ENCODE data around the gene IFFO2.
A peak's percentile ranks its signal among the peaks of the same experiment; 100 is the strongest.
"Not testable (repeated sequence)": the region's sequence is repeated elsewhere in the genome, so short reads cannot be mapped to it uniquely, and the experiment has no call there.

Gene IFFO2

DNA sequence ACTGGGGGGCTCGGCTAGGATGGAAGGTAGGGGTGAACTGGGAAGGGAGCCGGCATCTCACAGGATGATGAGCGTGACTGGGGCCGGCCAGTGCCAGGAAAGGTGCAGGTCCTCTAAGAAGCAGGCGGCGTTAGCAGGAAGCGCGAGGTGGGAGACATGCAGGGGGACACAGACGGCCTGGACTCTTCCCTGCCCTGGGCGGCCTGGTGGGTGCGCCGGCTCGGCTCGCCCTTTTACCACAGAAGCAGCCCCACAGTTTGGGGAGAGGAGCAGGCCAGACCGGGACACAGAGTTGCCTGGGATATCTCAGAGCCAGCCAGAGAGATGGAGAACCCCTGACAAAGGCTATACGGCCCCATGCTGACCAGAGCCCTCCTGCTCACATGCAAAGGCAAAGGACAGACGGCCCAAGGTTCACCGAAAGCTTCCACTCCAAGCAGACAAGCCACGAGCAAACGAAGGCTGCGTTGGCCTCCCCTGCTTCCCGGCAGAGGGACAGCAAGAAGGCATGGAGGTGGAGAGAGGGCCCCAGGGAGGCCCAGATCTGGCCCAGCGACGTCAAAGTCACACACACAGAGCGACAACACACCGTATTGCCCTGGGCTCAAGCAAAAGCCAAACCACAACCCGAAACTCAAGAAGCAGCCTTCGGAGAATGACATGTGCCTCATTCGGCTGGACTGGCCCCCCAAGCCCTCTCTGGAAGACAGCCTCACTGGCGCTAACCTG is 39.2 kb downstream of the IFFO2 start:
- DNase-seq, result no peak

DNA sequence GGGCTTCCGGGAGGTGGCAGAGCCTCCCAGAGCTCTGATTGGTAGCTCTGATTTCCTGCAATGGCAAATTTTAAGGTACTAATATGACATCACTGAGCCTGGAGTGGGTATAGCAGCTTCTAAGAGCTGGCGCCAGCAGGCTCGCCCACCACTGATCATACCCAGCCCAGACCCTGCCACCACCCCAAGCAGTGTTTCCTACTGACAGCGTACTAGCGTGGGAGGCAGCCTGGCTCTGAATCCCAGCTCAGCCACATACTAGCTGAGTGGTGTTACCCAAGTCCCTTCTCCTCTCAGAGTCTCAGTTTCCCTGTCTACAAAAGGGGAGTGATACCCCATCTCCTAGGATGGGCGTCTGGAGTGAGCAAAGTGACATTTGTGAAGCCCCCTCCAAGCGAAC is 41.1 kb downstream of the IFFO2 start:
- DNase-seq, result no peak

DNA sequence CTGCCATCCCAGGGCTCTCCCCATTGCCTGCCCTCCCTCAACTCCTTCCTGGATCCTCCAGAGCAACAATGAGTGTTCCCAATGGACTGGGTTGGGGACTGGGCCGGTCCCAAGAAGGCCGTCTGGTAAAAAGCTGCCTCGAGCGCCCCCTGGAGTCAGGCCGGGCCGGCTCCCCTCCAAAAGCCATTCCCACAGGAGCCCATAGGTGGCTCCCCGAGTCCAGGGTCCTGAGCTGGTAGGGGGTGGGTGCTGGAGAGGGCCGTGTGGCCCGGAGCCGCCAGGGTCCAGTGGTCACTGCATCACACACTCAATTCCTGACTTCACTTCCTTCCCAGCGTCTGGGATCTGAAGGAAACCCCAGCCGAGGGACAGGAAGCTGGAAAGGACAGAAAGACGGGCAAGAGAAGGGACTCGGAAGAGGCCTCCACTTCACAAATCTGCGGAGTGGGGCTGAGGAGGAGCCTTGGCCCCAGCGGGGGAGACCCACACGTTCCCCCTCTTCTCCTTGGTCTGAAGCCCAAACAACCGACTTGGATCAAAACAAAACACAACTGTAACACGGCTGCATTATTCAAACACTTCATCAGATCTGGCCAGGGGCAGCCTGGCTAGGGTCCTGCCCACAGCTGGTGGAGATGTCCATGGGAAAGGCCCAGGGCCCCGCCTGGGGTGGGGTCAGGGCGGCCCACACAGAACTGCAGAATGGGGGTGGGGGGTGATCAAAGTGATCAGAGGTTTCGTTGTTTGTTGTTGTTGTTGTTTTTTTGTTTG is 43.2 kb downstream of the IFFO2 start:
- DNase-seq, result peak; percentile 91

DNA sequence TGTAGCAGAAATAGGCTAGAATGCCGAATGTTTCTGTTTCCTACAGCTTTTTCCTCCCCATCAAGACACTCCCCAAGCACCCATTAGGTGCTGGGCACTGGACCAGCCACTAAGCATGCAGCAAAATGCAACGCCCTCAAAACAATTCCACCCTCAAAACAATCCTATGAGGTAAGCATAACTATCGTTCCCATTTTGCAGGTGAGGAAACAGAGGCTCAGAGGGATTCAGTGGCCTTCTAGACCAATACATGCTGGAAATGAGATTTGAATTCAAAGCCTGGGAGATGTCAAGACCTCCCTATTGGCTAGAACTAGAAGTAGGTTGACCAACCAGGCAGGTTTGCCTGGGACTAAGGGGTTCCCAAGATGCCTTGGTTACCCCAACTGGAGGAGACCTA is 43.9 kb downstream of the IFFO2 start:
- DNase-seq, result no peak

DNA sequence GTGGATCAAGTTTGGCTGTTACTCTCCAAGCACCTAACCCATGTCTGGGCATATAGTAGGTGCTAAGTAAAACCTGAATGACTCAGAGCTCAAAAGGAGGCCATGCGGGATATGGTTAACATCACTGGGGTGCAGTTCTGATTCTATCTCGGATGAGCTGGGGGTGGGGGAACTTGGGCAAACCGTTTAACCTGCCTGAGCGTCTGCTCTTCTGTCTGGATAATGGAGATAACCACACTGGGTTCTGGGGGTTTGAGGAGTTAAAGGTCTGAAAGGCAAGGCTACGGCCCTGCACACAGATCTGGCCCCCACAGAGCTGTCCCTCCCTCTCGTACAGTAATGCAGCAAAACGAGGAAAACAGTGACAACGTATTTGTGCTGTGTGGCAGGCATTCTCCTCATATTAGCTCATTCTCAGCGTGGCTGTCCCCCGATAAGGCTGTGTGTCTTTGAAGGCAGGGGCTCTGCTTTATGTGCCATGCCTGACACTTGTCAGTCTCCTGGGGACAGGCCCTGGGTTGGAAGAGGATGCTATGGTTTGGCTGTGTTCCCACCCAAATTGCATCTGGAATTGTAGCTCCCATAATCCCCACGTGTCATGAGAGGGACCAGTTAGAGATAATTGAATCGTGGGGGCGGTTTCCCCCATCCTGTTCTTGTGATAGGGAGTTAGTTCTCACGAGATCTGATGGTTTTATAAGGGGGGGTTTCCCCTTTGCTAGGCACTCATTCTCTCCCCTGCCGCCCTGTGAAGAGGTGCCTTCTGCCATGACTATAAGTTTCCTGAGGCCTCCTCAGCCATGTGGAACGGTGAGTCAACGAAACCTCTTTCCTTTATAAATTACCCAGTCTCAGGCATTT is 47.3 kb downstream of the IFFO2 start:
- no peak for DNase-seq

DNA sequence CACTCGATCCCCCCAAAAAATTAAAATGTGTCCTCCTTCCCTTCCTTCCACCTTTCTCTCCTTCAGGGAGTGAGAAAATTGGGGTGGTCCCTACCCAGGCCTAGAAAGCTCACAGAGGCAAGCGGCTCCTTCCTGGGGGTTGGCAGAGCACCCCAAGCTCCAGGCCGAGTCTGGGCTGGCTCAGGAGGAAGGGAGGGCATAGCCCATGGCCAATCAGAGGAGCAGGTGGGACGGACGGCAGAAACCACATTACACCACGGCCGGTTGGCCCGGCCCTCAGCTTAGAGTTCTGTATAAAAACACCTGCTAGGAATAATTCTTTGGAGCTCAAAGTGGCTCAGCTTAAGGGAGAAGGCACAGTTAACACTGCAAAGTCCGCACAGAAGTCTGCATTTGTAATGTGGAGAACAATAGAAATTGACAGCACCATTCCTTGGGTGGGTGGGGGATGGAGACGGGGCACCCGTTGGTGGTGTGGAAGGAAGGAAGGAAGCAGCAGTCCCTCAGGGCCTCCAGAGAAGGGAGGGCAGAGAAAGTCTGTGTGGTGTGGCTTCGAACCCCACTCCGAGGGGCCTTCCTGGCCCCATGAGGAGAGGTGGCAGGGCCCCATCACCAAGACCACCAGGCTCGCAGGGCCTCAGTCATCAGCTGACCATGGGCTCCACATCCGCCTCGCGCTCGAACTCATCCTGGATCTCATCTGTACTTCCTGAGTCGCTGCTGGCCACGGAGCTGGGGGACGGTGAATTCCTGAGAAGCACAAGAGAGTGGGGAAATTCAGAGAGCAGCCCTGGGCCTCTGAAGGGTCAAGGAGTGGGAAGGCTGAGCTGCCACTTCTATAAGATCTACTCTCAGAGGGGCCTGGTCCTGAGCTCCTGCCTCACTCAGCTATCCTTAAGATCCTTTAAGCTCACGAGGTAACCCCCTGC is 48.3 kb downstream of the IFFO2 start:
- DNase-seq, result no peak

DNA sequence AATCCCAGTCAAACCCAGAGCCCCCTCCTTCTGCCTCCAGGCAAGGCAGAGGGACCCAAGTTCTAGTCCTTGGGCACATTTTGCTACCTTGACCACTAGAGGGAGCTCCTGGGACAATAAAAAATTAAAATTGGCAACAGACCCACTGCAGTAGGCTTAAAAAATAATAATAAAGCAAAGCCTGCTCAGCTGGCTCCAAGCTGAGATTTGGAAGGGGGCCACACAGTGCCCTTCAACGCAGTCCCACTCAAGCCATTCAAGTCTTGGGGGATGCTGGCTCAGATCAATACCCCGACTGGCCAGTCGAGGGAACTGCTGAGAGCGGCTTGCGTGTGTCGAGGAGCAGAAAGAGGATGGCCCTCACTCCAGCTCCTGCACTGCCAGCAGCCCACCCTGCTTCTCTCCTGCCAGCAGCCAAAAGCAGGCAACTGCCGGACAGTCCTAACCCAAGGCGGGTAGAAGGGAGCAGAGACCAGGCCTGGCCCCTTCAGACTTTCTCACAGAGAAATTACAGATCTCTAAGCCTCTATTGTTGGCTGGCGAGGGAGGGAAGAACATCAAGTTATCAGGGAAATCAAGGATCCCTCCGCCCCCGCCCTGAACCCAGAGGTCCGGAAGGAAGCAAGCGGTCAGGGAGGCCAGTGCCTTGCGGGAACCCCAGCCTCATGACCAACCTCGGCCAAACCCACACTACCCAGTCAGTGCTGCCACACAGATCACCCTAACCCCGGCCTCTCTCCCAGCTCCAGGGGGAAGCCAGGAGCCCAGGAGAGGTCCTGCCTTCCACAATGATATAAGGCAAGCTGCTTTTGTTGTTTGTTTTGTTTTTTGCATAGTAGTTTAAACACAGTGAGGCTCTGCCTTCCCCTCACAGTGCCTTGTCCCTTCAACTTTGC is 49.2 kb downstream of the IFFO2 start:
- peak; percentile 80 for DNase-seq

DNA sequence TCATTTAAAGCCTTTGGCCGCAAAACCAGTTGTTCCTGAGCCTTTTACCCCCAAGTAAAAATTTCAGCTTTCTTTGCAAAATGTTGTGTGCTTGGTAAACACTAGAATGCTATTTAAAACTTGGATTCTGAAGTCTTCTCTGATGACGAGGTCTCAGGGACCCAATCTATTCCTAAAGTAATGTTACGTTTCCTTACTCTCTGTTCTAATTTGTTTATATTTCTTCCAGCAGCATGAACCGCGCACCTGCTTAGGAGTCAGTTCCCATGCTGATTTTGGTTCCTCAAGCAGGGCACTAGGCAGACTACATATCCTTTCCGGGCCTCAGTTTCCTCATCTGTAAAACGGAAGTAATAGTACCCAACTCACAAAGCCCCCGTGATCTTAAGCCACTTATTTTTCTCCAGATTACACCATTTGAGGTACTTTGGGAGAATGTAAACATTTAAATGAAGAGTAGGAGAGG is 53.2 kb downstream of the IFFO2 start:
- no peak for DNase-seq

DNA sequence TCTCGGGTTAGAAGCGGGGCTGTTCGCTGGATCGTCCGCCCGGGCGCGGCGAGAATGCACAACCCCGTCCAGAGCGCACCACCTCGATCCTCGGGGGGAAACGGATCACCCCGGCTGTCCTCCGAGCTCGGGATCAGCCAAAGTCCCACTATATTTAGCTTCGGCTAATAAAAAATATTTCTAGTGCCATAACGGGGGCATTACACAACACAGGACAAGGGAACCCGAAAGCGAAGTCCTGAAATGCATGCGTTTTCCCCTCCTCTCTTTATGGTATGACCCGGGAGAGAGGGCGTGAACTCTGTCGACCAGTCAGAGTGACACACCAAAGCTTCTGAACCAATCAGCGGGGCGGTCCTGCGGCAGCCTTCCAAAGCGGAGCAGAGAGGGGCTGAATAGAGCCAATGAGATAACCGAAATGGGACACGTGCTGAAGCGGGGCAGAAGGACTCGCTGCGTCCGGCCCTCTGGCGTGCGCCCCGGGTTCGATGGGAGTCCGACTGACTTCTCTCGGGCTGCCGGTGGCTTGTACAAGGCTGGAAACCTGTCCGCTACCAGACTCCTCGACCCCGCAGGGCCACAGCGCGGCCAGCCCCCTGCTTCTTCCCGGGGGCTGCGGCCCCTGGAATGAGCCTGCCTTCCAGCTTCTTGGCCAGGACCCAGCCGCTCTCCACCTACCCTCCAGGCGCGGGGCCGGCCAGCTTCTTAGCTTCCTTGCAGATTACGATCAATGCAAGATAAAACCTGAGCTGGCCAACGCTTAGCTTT is 53.8 kb downstream of the IFFO2 start, which contains the start of gene ALDH4A1:
Gene ALDH4A1, minus strand, starts transcription at position 33 of the 768 bp plus-strand sequence. Its CDS starts 32 bp downstream, at position 1.
- DNase-seq, result peak; percentile 97

DNA sequence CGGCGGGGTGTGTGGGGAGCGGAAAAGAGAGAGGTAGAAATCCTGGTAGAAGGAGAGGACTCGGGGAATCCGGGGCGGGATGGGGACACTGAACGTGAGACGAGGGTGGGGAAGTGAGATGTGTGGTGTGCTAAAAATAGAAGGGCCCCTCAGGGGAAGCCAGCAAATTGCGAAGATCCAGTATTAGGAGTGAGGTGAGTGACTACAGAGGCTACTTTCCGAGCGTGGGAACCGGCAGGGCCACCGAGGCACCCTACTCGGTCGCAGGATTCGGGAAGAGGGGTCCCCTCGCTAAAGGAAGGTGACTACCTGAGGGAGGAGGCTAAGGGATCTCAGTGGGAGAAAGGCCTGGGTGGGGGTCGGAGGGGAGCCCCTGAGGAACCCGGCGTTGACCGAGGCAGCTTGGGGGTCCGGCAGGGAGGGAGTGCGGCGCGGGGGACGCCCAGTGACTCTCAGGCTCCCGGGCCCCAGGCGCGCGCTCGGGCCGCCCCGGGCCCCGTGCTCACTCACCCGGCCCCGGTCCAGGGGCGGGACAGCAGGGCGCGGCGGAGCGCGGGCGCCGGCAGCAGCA is 54.4 kb downstream of the IFFO2 start:
- no peak for DNase-seq

DNA sequence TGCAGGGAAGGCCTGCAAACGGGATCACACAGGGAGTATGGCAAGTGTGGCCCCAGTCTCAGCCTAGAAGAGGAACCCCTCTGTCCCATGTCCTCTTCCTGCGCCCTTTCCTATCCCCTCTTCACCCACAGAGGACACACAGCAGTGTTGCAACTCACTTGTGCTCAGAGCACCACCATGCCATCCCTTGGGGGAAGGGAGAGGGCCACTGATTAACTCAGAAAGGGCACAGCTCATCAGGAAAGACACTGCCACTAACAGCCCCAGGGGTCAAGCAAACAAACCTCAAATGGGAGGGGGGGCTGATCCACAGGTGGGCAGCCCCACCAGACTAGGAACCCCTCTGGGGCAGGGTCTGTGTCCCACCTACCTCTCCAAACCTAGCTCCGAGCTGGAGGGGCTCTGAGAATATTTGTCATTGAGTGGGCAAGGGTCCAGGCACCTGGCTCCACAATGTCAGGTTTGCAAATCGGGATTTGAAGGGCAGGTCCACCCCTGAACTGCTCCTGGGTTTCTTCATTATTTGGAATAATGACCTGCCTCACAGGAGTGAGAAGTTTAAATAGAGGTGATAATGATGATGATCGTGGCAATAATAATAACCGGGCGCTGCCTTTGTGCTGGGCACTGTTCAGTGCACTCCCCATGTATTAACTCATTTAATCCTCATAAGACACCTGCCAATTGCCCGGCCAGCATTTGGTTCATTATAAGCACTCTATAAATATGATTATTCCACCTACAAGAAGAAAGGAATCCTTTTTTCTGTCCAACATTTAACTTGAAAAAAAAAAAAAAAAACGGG is 55.1 kb downstream of the IFFO2 start:
- DNase-seq, result no peak

DNA sequence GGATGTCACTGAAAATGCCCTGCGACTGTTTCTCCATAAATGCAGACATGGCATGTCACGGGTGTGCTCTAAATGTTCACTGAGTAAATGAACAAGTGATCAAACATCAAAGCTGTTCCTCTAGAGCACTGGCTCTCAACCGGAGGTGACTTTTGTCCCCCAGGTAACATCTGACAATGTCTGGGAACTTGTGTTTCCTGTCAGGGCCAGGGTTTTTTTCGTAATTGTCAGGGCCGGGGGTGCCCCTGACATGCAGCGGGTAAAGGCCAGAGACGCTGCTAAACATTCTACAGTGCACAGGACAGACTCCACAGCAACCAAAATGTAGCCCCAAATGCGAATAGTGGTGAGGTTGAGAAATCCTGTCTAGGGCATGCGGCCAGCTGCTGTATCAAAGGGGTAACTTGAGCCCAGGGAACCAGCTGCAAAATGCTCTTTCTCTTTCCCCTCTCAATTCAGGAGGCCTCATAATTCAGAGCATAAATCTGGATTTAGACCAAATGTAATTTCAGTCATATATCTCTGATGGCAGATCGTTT is 56.1 kb downstream of the IFFO2 start:
- no peak for DNase-seq

DNA sequence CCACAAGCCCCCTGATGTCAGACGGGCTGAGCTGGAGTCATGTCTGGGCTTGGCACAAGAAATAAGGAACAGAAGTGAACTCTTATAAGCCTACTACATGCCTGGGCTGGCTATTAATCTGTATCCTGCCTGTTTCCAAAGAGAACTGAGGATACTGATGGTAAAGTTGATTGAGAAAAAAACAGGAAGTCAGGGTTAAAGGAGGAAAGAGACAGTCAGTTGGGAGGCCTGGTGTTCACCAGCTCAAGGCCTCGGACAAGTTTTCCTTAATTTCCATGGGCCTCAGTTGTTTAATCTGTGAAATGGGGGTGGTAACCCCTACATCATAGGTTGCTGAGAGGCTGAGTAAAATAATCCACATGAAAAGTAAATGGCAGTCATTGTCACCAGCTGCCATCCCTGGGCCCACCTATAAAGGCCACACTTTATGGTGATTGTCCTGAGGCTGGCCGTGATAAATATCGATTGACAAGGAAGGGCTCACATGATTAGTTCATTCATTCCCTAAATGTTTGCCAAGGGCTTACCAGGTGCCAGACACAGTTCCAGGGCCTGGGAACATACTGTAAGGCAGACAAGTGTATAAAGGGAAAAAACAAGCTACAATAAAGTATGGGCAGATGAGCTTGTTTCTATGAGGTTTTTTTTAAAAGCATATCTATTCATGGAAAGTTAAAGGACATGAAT is 57.0 kb downstream of the IFFO2 start:
- DNase-seq, result no peak

DNA sequence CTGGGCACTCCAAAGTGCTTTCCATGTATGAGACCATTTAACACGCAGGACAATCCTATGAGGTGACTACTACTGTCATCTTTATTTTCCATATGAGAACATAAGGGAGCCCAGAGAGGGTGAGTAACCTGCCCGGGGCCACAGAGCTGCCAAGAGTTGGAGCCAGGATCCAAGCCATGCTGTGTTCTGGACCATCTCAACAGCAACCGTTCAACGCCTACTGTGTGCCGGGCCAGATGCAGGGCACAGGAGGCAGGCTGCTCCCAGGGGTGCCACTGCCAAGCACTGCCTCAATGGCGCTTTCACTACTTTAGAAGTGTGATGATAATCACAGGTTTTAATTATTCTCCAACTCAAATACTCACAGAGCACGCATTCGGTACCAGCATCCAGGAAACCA is 57.9 kb downstream of the IFFO2 start:
- DNase-seq, result no peak

DNA sequence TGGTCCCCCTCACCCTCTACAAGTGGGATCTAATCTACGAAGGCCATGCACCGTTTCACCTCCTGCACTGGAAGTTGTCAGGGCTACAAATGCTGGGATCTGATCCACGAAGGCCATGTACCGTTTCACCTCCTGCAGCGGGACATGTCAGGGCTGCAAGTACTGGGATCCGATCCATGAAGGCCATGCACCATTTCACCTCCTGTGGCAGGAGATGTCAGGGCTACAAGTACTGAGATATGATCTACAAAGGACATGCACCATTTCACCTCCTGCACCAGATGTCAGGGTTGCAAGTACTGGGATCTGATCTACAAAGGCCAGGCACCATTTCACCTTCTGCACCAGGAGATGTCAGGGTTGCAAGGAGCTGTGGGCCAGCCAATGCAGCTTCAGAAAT is 61.2 kb downstream of the IFFO2 start:
- no peak for DNase-seq

DNA sequence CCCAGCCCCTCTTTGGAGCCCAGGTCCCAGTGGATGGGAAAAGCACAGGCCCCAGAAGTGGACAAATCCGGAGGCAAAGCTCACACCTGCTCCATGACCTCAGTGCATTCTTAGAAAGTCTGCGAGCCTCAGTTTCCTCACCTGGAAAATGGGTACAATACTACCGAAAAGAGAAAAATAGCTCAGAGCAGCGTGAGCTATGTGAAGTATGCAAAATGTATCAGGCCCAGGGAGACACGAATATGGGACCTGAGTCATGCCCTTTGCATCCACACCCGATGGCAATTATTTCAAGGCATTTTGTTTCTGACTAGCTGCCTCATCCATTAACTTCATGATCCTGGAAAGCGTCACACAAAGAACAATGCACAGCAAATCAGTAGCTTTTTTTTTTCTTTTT is 63.4 kb downstream of the IFFO2 start:
- no peak for DNase-seq

DNA sequence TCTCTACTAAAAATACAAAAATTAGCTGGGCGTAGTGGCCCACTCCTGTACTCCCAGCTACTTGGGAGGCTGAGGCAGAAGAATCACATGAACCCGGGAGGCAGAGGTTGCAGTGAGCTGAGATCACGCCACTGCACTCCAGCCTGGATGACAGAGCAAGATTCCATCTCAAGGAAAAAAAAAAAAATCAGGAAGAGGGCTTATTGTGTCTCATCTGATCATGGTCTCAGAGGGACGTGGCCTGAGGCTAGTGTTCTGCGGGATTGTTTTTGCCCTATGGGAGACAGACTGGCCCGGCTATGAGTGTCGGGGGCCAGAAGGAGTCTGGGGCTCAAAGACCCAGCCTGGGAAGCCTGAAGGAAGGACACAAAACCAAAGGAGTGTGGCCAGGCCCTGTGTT is 64.6 kb downstream of the IFFO2 start:
- not testable (repeated sequence) for DNase-seq

DNA sequence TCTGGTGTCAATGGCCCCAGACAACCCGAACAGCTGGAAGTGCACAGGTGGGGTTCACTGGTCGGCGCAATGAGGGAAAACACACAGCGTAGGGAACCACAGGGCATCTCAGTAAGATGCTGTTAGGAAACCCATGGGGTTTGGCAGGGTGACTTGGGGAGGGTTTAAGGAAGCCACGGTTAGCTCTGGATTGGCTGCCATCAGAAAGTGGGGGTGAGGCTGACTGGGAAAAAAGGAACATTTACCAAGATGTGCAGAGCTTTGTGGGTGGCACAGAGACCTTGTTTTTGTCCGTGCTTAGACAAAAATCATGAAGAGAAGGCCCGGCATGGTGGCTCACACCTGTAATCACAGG is 65.1 kb downstream of the IFFO2 start:
- no peak for DNase-seq
